Measurements from ENCODE around the gene ALDH3A2.

DNA sequence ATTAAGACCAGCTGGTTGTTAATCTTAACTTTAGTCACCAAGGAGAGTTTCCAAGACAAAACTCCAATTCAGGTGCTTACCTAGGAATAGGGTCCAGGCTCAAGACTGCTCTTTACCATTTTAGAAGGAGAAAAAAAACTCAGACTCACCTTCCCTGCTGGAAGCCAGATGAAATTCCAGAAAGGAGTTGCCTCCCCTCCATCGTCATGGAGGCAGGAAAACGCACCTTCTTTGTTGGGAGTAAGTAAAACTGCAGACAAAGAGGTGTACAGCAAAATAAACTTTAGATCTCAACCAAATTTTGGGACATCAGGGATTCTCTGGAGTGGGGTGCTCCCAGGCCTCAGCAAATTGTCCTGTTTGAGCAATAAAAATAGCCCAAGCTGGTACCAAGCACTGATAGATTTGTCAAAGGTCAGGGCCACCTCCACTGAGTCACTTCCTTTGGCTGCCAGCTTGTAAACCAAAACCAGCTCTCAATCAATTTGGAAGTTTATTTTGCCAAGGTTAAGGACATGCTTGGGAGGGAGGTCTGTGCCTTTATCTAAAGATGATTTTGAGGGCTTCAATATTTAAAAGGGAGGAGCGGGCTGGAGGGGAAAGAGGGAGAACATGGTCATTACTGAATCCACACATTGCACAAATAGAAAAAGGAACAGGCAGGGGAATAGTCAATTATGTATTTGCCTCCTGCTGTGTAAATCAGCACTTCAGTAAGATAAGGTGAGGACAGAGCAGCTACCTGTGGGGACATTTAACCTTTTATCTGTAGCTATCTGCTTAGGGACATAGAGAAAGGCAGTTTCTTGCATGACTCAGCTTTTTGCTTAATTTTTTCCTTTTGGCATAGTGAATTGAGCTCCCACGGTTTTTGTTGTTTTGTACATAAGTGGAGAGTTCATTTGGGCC is 1.5 kb upstream of the ALDH3A2 start:
- no peak for TF ChIP-seq POLR2A (IDR thresholded peaks at IDR 0.05)
- TF ChIP-seq, protein P1, sequence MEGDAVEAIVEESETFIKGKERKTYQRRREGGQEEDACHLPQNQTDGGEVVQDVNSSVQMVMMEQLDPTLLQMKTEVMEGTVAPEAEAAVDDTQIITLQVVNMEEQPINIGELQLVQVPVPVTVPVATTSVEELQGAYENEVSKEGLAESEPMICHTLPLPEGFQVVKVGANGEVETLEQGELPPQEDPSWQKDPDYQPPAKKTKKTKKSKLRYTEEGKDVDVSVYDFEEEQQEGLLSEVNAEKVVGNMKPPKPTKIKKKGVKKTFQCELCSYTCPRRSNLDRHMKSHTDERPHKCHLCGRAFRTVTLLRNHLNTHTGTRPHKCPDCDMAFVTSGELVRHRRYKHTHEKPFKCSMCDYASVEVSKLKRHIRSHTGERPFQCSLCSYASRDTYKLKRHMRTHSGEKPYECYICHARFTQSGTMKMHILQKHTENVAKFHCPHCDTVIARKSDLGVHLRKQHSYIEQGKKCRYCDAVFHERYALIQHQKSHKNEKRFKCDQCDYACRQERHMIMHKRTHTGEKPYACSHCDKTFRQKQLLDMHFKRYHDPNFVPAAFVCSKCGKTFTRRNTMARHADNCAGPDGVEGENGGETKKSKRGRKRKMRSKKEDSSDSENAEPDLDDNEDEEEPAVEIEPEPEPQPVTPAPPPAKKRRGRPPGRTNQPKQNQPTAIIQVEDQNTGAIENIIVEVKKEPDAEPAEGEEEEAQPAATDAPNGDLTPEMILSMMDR (IDR thresholded peaks at IDR 0.05), result no peak

All from testis (tissue), 2 donors.